Measurements from ENCODE around the gene LIF.

DNA sequence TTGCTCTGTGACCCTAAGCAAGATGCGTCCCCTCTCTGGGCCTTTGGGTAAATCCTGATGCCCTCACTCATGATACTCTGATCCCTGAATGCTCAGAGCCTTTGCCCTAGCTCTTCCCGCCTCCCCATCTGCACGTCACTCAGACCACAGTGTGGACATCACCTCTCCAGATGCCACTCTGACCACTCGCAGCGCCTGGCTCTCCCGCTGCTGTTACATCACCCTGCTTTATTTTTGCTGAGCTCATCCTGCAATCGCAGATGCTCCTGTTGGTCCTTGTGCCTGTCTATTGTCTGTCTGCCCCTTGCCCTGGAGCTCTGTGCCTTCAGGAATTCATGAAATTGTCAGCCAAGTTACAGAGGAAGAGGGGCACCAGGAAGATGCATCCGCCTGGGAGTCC lies 14.6 kb upstream of the LIF start:
- TF ChIP-seq, protein P1, sequence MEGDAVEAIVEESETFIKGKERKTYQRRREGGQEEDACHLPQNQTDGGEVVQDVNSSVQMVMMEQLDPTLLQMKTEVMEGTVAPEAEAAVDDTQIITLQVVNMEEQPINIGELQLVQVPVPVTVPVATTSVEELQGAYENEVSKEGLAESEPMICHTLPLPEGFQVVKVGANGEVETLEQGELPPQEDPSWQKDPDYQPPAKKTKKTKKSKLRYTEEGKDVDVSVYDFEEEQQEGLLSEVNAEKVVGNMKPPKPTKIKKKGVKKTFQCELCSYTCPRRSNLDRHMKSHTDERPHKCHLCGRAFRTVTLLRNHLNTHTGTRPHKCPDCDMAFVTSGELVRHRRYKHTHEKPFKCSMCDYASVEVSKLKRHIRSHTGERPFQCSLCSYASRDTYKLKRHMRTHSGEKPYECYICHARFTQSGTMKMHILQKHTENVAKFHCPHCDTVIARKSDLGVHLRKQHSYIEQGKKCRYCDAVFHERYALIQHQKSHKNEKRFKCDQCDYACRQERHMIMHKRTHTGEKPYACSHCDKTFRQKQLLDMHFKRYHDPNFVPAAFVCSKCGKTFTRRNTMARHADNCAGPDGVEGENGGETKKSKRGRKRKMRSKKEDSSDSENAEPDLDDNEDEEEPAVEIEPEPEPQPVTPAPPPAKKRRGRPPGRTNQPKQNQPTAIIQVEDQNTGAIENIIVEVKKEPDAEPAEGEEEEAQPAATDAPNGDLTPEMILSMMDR (conservative IDR thresholded peaks at IDR 0.05 in 1 of 2, IDR thresholded peaks at IDR 0.05 in 1 of 2; ENCODE audit: extremely low read depth in 1 of 2, insufficient read depth in 1 of 2, low read depth in 1 of 2, low read length in 2 of 2) = no peak
- no peak for TF ChIP-seq EZH2 (IDR thresholded peaks at IDR 0.05; ENCODE audit: borderline replicate concordance, low read length)

Data from mammary epithelial cell (primary cell).